Trophoblast cell (in vitro differentiated cells and primary cell): Measurements from ENCODE around the gene SP4.

Experiments used
- DNase-seq, 2 donors: peaks; one replicate each; pipeline ENCODE4 v3.0.0-alpha.2; 2016
- H2AFZ ChIP-seq: 2 replicates; pipeline ENCODE4 v1.6.1; 2013; ENCODE audit warnings: low read length, moderate library complexity, mild to moderate bottlenecking; ENCODE audit not compliant: insufficient read depth, poor library complexity
- H2AK5ac ChIP-seq: 2 replicates; pipeline ENCODE4 v1.6.1; 2013; ENCODE audit warnings: mild to moderate bottlenecking, low read length
- H2BK120ac ChIP-seq: 2 replicates; pipeline ENCODE4 v1.6.1; 2013; ENCODE audit warnings: low read length, mild to moderate bottlenecking, moderate library complexity; ENCODE audit not compliant: insufficient read depth, poor library complexity
- H2BK12ac ChIP-seq: 2 replicates; pipeline ENCODE4 v1.6.1; 2013; ENCODE audit warnings: mild to moderate bottlenecking, low read length, moderate library complexity
- H2BK5ac ChIP-seq: 2 replicates; pipeline ENCODE4 v1.6.1; 2013; ENCODE audit warnings: low read length, low read depth, moderate library complexity, mild to moderate bottlenecking; ENCODE audit not compliant: poor library complexity
- H3K14ac ChIP-seq: 2 replicates; pipeline ENCODE4 v1.6.1; 2013; ENCODE audit warnings: mild to moderate bottlenecking, low read length
- H3K18ac ChIP-seq: 2 replicates; pipeline ENCODE4 v1.6.1; 2013; ENCODE audit warnings: mild to moderate bottlenecking, low read length
- H3K23ac ChIP-seq: 2 replicates; pipeline ENCODE4 v1.6.1; 2013; ENCODE audit warnings: low read length
- H3K27ac ChIP-seq: 2 replicates; pipeline ENCODE4 v1.5.1; 2013; ENCODE audit warnings: low read depth, mild to moderate bottlenecking, inconsistent platforms, low read length, moderate library complexity
- H3K27me3 ChIP-seq: 2 replicates; pipeline ENCODE4 v1.6.1; 2013; ENCODE audit warnings: inconsistent platforms, mild to moderate bottlenecking, low read length, moderate library complexity; ENCODE audit not compliant: insufficient read depth
- H3K36me3 ChIP-seq, 2 experiments: 1 replicate in 1 of 2; 2 replicates in 1 of 2; pipeline ENCODE4 v1.6.1; 2013; ENCODE audit warnings: low read length in 2 of 2, mild to moderate bottlenecking in 2 of 2, moderate library complexity in 1 of 2; ENCODE audit not compliant: insufficient read depth in 2 of 2, control insufficient read depth in 1 of 2
- H3K4ac ChIP-seq: 2 replicates; pipeline ENCODE4 v1.6.1; 2013; ENCODE audit warnings: low read depth, mild to moderate bottlenecking, low read length, moderate library complexity
- H3K4me1 ChIP-seq, 2 experiments: 1 replicate in 1 of 2; 2 replicates in 1 of 2; pipeline ENCODE4 v1.6.1; 2013; ENCODE audit warnings: low read length in 2 of 2, mild to moderate bottlenecking in 2 of 2, moderate library complexity in 1 of 2; ENCODE audit not compliant: insufficient read depth in 2 of 2, control insufficient read depth in 1 of 2
- H3K4me2 ChIP-seq: 2 replicates; pipeline ENCODE4 v1.6.1; 2013; ENCODE audit warnings: inconsistent platforms, mild to moderate bottlenecking, low read length, moderate library complexity
- H3K4me3 ChIP-seq: 2 replicates; pipeline ENCODE4 v1.5.1; 2013; ENCODE audit warnings: mild to moderate bottlenecking, low read depth, low read length, inconsistent platforms
- H3K79me1 ChIP-seq: one replicate; pipeline ENCODE4 v1.6.1; 2013; ENCODE audit warnings: low read length
- H3K79me2 ChIP-seq: 2 replicates; pipeline ENCODE4 v1.6.1; 2013; ENCODE audit warnings: low read length, mild to moderate bottlenecking; ENCODE audit not compliant: control insufficient read depth, insufficient read depth, poor library complexity
- H3K9ac ChIP-seq: 2 replicates; pipeline ENCODE4 v1.6.1; 2013; ENCODE audit warnings: mild to moderate bottlenecking, low read length
- H3K9me3 ChIP-seq: 2 replicates; pipeline ENCODE4 v1.6.1; 2013; ENCODE audit warnings: low read depth, mild to moderate bottlenecking, control low read depth, inconsistent platforms, low read length; ENCODE audit not compliant: insufficient read depth
- H4K12ac ChIP-seq: 2 replicates; pipeline ENCODE4 v1.6.1; 2013; ENCODE audit warnings: low read depth, mild to moderate bottlenecking, low read length, moderate library complexity
- H4K8ac ChIP-seq: 2 replicates; pipeline ENCODE4 v1.6.1; 2013; ENCODE audit warnings: low read depth, mild to moderate bottlenecking, low read length, moderate library complexity
- H4K91ac ChIP-seq: one replicate; pipeline ENCODE4 v1.6.1; 2013; ENCODE audit warnings: low read depth, mild to moderate bottlenecking, low read length, moderate library complexity
- WGBS: extraction: QIAGEN DNeasy Blood & Tissue Kit; methylation state at CpG from one replicate; pipeline ENCODE4 v1.1.7; 2013; ENCODE audit warnings: missing lambda C conversion rate; ENCODE audit not compliant: insufficient read length, insufficient coverage; ENCODE audit errors: extremely low coverage; 5-methylcytosine and 5-hydroxymethylcytosine counted together

SP4 gene

DNA sequence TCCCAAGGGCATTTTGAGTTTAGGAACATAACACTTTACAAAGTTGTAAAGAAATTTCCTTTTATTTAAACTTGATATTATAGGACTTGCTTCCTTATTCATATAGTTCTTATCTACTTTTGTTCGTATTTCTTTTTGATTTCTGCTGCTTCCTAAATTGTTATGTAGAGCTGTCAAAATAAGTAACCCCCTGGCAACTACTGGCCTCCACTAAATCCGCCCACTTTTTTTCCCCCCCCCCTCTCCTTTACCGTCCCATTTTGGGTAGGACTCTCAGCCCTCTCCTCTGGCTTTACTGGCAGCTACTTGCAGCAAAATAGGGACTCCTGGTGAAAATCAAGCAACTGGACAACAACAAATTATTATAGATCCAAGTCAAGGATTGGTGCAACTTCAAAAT, 1.1 kb downstream of the SP4 start:
- Histone ChIP-seq H2BK5ac (no peak overlapping the region), H3K79me1 (peaks cover 3% of the 10 kb centered on the region), H4K8ac (no peak overlapping the region), H2AFZ (no peak overlapping the region), H3K4me1 (peaks cover 3 to 5% of the 10 kb centered on the region in 2 experiments), H3K27me3 (no peaks in the 10 kb centered on the region), H2BK120ac (no peak overlapping the region), H3K14ac (no peak overlapping the region), H3K4me3 (no peak overlapping the region), H3K23ac (no peak overlapping the region), H3K18ac (no peak overlapping the region), H3K9me3 (no peaks in the 10 kb centered on the region), H3K79me2 (peaks cover 3% of the 10 kb centered on the region), H2AK5ac (no peak overlapping the region), H3K4ac (no peak overlapping the region), H4K12ac (no peak overlapping the region), H3K27ac (no peak overlapping the region), H3K9ac (no peak overlapping the region), H2BK12ac (no peak overlapping the region), H4K91ac (no peak overlapping the region), H3K36me3 (peaks cover 0 to 3% of the 10 kb centered on the region in 2 experiments), H3K4me2 (no peak overlapping the region)
- WGBS: no CpG with 5 or more reads among the region's 3 CpGs
- no peak for DNase-seq

DNA sequence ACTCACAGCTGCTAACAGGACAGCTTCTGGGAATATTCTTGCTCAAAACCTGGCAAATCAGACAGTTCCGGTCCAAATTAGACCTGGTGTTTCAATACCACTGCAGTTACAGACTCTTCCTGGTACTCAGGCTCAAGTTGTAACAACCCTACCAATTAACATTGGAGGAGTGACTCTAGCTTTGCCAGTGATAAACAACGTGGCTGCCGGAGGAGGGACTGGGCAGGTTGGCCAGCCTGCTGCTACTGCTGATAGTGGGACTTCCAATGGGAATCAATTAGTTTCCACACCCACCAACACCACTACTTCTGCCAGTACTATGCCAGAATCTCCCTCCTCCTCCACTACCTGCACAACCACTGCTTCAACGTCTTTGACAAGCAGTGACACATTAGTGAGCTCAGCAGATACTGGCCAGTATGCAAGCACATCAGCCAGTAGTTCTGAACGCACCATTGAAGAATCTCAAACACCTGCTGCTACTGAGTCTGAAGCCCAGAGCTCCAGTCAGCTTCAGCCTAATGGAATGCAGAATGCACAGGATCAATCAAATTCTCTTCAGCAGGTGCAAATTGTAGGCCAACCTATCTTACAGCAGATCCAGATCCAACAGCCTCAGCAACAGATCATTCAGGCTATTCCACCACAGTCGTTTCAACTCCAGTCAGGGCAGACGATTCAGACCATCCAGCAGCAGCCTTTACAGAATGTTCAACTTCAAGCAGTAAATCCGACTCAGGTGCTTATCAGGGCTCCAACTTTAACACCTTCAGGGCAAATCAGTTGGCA, 2.1 kb downstream of the SP4 start:
- no peak for DNase-seq
- Histone ChIP-seq H3K9ac (no peak overlapping the region), H3K27ac (no peak overlapping the region), H3K79me2 (peaks cover 3% of the 10 kb centered on the region), H3K4me3 (no peak overlapping the region), H3K23ac (no peak overlapping the region), H3K36me3 (peaks cover 0 to 3% of the 10 kb centered on the region in 2 experiments), H2AFZ (no peak overlapping the region), H4K8ac (no peak overlapping the region), H3K27me3 (no peaks in the 10 kb centered on the region), H4K91ac (no peak overlapping the region), H3K18ac (no peak overlapping the region), H3K4me1 (peaks cover 3 to 5% of the 10 kb centered on the region in 2 experiments), H4K12ac (no peak overlapping the region), H3K14ac (no peak overlapping the region), H3K79me1 (peaks cover 3% of the 10 kb centered on the region), H2BK120ac (no peak overlapping the region), H2AK5ac (no peak overlapping the region), H3K4ac (no peak overlapping the region), H3K9me3 (no peaks in the 10 kb centered on the region), H2BK5ac (no peak overlapping the region), H3K4me2 (no peak overlapping the region), H2BK12ac (no peak overlapping the region)
- WGBS: no CpG with 5 or more reads among the region's 8 CpGs

DNA sequence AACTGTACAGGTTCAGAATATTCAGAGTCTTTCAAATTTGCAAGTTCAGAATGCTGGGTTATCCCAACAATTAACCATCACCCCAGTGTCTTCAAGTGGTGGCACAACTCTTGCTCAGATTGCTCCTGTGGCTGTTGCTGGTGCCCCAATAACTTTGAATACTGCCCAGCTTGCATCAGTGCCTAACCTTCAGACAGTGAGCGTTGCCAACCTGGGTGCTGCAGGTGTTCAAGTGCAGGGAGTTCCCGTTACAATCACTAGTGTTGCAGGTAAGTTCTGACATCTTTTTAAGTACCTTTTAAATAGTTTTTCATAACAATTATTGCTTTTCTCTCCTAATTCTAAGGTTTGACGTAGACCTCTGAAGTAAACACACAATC, 2.7 kb downstream of the SP4 start:
- no peak overlapping the region for H2BK120ac ChIP-seq
- no peak overlapping the region for H2AFZ ChIP-seq
- H4K91ac ChIP-seq: no peak overlapping the region
- no peak overlapping the region for H2AK5ac ChIP-seq
- H3K9me3 ChIP-seq: no peaks in the 10 kb centered on the region
- no peak overlapping the region for H3K23ac ChIP-seq
- no peak overlapping the region for H2BK5ac ChIP-seq
- no peak overlapping the region for H2BK12ac ChIP-seq
- WGBS: no CpG with 5 or more reads among the region's 3 CpGs
- no peak overlapping the region for H4K8ac ChIP-seq
- H3K27me3 ChIP-seq: no peaks in the 10 kb centered on the region
- no peak overlapping the region for H3K27ac ChIP-seq
- no peak overlapping the region for H3K18ac ChIP-seq
- peaks cover 3 to 5% of the 10 kb centered on the region in 2 experiments for H3K4me1 ChIP-seq
- H3K79me2 ChIP-seq: peaks cover 3% of the 10 kb centered on the region
- no peak overlapping the region for H3K4me2 ChIP-seq
- H3K4me3 ChIP-seq: no peak overlapping the region
- no peak overlapping the region for H3K9ac ChIP-seq
- peaks cover 3% of the 10 kb centered on the region for H3K79me1 ChIP-seq
- H3K14ac ChIP-seq: no peak overlapping the region
- peaks cover 0 to 3% of the 10 kb centered on the region in 2 experiments for H3K36me3 ChIP-seq
- no peak overlapping the region for H3K4ac ChIP-seq
- no peak overlapping the region for H4K12ac ChIP-seq
- no peak for DNase-seq

DNA sequence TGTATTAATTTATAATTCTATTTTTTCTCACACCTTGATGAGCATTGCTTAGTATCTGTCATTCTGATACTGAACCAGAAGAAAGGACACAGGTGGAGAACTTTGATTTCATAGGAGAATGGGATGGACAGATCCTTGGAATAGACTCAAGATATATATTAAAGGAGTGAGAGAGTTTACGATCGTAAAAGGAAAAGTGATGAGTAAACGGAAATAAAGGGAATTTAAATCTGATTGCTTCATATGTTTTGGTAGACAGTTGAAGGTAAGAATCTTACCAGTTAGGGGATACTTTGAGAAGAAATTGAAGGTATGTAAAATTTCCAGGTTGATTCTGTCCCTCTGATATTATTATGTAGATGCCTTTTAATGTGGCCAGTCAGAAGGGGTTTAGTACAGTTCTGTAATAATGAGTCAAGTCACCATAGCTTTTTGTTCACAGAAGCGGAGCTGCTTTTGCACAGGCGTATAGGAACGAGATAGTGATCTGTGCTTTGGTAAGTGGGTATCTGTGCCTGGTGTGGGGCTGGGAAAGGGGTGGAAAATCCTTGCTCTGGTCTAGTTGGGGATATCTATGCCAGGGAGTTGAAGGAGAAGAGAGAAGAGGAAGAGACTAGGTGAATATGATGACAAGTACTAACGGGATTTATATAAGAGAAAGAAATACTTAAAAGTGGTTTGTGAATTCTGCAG, 15.4 kb downstream of the SP4 start:
- Histone ChIP-seq H2BK5ac (no peak overlapping the region), H3K14ac (no peak overlapping the region), H3K4ac (no peak overlapping the region), H2BK120ac (no peak overlapping the region), H4K12ac (no peak overlapping the region), H3K79me2 (no peaks in the 10 kb centered on the region), H3K27ac (no peak overlapping the region), H2BK12ac (no peak overlapping the region), H3K18ac (no peak overlapping the region), H3K9me3 (no peaks in the 10 kb centered on the region), H4K91ac (no peak overlapping the region), H4K8ac (no peak overlapping the region), H3K9ac (no peak overlapping the region), H3K79me1 (no peaks in the 10 kb centered on the region), H2AFZ (no peak overlapping the region), H3K4me3 (no peak overlapping the region), H3K4me2 (no peak overlapping the region), H3K27me3 (no peaks in the 10 kb centered on the region), H3K23ac (no peak overlapping the region), H2AK5ac (no peak overlapping the region), H3K4me1 (no peaks in the 10 kb centered on the region), H3K36me3 (no peaks in the 10 kb centered on the region)
- WGBS: 100% methylated on average over 3 of the region's 7 CpGs
- no peak for DNase-seq
